Fibroblast of pulmonary artery (primary cell): ENCODE measurements around the gene MAFF.
"Not testable (repeated sequence)": the region's sequence is repeated elsewhere in the genome, so short reads cannot be mapped to it uniquely, and the experiment has no call there.

ENCODE experiments used
- DNase-seq: peaks from one replicate; pipeline ENCODE4 v3.0.0-alpha.2; 2010; ENCODE audit warnings: low read depth
- H3K4me3 ChIP-seq: replicated peaks from 2 replicates; pipeline ENCODE4 v1.5.1; 2011; ENCODE audit warnings: low read depth, mild to moderate bottlenecking, control low read depth, low read length, moderate library complexity
- CTCF ChIP-seq: IDR thresholded peaks from 2 replicates; pipeline ENCODE4 v1.5.1; 2011; ENCODE audit warnings: mild to moderate bottlenecking, control low read depth, low read length, inconsistent platforms; ENCODE audit errors: missing control alignments

MAFF gene

DNA sequence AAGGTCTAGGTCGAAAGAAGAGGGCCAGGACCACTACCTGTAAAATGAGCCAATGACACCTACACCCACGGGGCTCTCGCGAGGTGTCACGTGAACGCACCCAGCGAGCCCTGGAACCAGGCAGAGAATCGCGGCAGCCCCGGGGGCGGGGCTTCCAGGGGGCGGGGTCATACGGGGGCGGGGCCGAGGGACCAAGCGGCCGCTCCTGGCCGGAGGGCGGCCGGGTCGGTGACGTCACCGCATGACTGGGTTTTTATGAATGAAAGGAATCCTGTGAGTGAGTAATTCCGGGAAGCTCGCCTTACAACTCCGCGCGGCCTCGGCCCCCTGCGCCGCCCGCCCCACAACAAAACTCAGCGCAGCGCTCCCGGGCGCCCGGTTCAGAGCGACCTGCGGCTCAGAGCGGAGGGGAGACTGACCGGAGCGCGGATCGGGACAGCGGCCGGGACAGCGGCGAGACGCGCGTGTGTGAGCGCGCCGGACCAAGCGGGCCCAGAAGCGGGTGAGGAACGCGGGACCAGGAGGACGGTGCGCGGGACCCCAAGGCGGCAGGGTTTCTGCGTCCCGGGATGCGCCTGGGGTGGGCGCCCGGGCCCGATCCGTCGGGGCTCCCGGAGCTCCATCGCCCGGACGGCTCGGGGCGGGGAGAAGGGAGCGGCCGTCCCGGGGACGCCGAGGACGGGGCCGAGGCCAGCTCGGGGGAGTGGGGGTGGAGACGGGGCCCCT lies at the start of gene MAFF:
Gene MAFF (plus strand): TSS at position 284 of the 726 bp plus-strand sequence. CDS start 11,860 bp downstream, outside the sequence.
- peak; percentile 98 for DNase-seq
- peak within 1 kb of the TSS; percentile 83 for H3K4me3 ChIP-seq
- TF ChIP-seq CTCF: no peak

GRCh38 chr22:38153821-38154562 lies 47.8 kb upstream of the MAFF start:
- no peak for TF ChIP-seq CTCF
- H3K4me3 ChIP-seq: no peak overlapping the region
- DNase-seq: no peak

- DNase-seq, H3K4me3 ChIP-seq: not testable (repeated sequence)
Measured at GRCh38 chr22:38154563-38154915, 47.3 kb upstream of the MAFF start.

GRCh38 chr22:38155703-38156102 lies 46.1 kb upstream of the MAFF start:
- no peak for TF ChIP-seq CTCF
- no peak overlapping the region for H3K4me3 ChIP-seq
- no peak for DNase-seq

GRCh38 chr22:38162881-38163843 lies 38.6 kb upstream of the MAFF start:
- TF ChIP-seq CTCF: no peak
- H3K4me3 ChIP-seq: no peak overlapping the region
- no peak for DNase-seq

DNA sequence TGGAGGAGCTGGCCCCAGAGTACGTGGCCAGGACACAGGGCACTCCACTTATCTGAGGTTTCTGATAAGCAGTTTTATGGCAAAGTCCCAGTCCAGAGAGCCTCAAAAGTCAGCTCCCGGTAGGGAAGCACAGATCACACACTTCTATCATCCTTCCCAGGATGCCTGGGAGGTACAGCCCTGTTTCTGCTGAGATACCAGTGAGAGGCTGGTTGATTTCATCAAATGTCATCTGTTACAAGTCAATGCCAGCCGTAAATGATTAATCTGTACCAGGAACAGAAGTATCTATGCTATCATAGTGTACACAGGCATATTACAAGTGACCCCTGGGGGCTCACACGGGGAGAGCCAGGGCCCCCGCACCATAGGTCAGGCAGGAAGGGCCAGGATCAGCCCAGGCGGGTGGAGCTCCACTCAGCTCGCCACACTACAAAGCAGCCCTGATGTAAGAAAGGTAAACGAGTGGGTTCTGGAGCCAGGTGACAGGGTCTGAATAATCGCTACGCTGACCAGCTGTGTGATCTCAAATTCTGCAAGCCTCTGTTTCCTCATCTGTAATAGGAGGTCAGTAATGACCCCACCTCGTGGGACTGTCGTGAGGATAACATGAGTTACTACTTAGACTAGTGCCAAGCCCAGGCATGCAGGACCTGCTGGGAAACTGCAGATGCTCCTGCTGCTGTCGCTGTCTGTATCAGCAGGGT lies 37.8 kb upstream of the MAFF start:
- H3K4me3 ChIP-seq: no peak overlapping the region
- DNase-seq: no peak
- TF ChIP-seq CTCF: no peak
